Measurements from ENCODE around the gene PIGS. TPM values are rescaled to one million over a fixed set of nuclear protein-coding genes. Genes with fewer than 3 reads are reported as not detected.

Gene PIGS
- total and polyA plus RNA-seq, 2 donors (not counting 3 experiments of a cell fraction or from before 2014, with no cell fraction given): 71.3 to 110 TPM

DNA sequence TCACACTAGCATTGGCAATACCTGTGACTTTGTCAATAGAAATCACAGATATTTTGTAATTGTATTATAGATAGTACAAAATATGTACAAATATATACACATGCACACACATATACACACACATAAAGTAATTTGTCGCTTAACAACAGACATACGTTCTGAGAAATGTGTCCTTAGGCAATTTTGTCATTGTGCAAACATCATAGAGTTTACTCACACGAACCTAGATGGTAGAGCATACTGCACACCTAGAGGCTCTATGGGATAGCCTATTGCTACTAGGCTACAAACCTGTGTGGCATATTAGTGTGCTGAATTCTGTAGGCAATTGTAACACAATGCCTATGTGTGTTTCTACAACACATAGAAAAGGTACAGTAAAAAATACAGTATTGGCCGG lies 29.9 kb downstream of the PIGS start:
- no peaks in the 10 kb centered on the region for H3K36me3 ChIP-seq (ENCODE audit: control insufficient read depth in 2 of 2, extremely low read depth in 1 of 2, insufficient read depth in 2 of 2, low read length in 2 of 2)
- no peaks in the 10 kb centered on the region for H3K79me2 ChIP-seq (ENCODE audit: control insufficient read depth, insufficient read depth, low read length)
- H3K9me1 ChIP-seq (replicated peaks; ENCODE audit: control insufficient read depth, extremely low read depth, insufficient read depth, low read length): no peaks in the 10 kb centered on the region
- no peak overlapping the region for H3K4me2 ChIP-seq (ENCODE audit: insufficient read depth, low read length)
- POLR2A ChIA-PET: no interaction called here
- H3K9me3 ChIP-seq (replicated peaks; ENCODE audit: control insufficient read depth, insufficient read depth, low read length): no peaks in the 10 kb centered on the region
- no peaks in the 10 kb centered on the region for H3K4me1 ChIP-seq (ENCODE audit: control insufficient read depth, extremely low read depth, insufficient read depth, low read length)
- no peak overlapping the region for H3K4me3 ChIP-seq (replicated peaks in 1 of 3; ENCODE audit: insufficient read depth in 1 of 3, low read depth in 1 of 3, low read length in 3 of 3)
- no peak for FAIRE-seq
- H4K20me1 ChIP-seq (replicated peaks; ENCODE audit: control insufficient read depth, extremely low read depth, insufficient read depth, low read length): no peaks in the 10 kb centered on the region
- TF ChIP-seq POLR2AphosphoS5 (IDR thresholded peaks at IDR 0.05; ENCODE audit: insufficient read depth, low read depth, low read length): no peak
- no peak for TF ChIP-seq MYC (IDR thresholded peaks at IDR 0.05; ENCODE audit: low read depth, low read length)
- TF ChIP-seq, protein P1, sequence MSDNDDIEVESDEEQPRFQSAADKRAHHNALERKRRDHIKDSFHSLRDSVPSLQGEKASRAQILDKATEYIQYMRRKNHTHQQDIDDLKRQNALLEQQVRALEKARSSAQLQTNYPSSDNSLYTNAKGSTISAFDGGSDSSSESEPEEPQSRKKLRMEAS (IDR thresholded peaks at IDR 0.05; ENCODE audit: insufficient read depth, insufficient read length): no peak
- no peak for TF ChIP-seq FOS (IDR thresholded peaks at IDR 0.05; ENCODE audit: borderline replicate concordance, insufficient read depth, low read length)
- no peak for TF ChIP-seq JUN (IDR thresholded peaks at IDR 0.05; ENCODE audit: borderline replicate concordance, insufficient read depth, insufficient read length, low read depth)
- no peak for TF ChIP-seq POLR2A (IDR thresholded peaks at IDR 0.05; ENCODE audit: low read depth, low read length)
- TF ChIP-seq, protein P2, sequence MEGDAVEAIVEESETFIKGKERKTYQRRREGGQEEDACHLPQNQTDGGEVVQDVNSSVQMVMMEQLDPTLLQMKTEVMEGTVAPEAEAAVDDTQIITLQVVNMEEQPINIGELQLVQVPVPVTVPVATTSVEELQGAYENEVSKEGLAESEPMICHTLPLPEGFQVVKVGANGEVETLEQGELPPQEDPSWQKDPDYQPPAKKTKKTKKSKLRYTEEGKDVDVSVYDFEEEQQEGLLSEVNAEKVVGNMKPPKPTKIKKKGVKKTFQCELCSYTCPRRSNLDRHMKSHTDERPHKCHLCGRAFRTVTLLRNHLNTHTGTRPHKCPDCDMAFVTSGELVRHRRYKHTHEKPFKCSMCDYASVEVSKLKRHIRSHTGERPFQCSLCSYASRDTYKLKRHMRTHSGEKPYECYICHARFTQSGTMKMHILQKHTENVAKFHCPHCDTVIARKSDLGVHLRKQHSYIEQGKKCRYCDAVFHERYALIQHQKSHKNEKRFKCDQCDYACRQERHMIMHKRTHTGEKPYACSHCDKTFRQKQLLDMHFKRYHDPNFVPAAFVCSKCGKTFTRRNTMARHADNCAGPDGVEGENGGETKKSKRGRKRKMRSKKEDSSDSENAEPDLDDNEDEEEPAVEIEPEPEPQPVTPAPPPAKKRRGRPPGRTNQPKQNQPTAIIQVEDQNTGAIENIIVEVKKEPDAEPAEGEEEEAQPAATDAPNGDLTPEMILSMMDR (IDR thresholded peaks at IDR 0.05; ENCODE audit: extremely low read depth in 1 of 2, insufficient read depth in 1 of 2, low read depth in 1 of 2, low read length in 2 of 2): no peak
- TF ChIP-seq EZH2 (IDR thresholded peaks at IDR 0.05; ENCODE audit: borderline replicate concordance, low read depth, low read length, severe bottlenecking): no peak
- no peak for TF ChIP-seq GATA2 (IDR thresholded peaks at IDR 0.05; ENCODE audit: insufficient read depth, insufficient read length, low read depth, low read length)
- CTCF ChIA-PET: interaction anchor here (0.8 to 3.0 kb wide), 4 partner anchors 10 to 53 kb away, joined by 4 to 11 read pairs (median 4); no protein-coding TSS in a partner anchor
- no peak overlapping the region for H2AFZ ChIP-seq (ENCODE audit: low read depth, low read length)
- BruUV-seq (replicated peaks): no TSS peak
- no peak for DNase-seq (ENCODE audit: low read depth, low spot score)
- peaks cover 0 to under 1% of the 10 kb centered on the region in 2 experiments for H3K27me3 ChIP-seq (ENCODE audit: control insufficient read depth in 2 of 2, insufficient read depth in 2 of 2, low read length in 2 of 2)
- dilution Hi-C loops (cut with MboI; ENCODE audit: extremely low pct_ligation_motif_present, low sequenced_read_pairs): no loop called here
- intact Hi-C loops (cut with micrococcal nuclease): loop anchor here (1.0 kb wide), 1 partner anchor 11 kb away; no protein-coding TSS in a partner anchor
- no peak overlapping the region for H3K27ac ChIP-seq (ENCODE audit: insufficient read depth, low read depth, low read length)
- H3K9ac ChIP-seq (replicated peaks; ENCODE audit: extremely low read depth, insufficient read depth, low read length): no peak overlapping the region

Measured in endothelial cell of umbilical vein (primary cell).